NCI-H510A (cell line): Measurements from ENCODE around the gene MAGEA11.
"Not testable (repeated sequence)": the region's sequence is repeated elsewhere in the genome, so short reads cannot be mapped to it uniquely, and the experiment has no call there.

Experiments used
- DNase-seq: peaks from one replicate; lab custom pipeline; 2025; lab: John Stamatoyannopoulos, UW

MAGEA11 gene

DNA sequence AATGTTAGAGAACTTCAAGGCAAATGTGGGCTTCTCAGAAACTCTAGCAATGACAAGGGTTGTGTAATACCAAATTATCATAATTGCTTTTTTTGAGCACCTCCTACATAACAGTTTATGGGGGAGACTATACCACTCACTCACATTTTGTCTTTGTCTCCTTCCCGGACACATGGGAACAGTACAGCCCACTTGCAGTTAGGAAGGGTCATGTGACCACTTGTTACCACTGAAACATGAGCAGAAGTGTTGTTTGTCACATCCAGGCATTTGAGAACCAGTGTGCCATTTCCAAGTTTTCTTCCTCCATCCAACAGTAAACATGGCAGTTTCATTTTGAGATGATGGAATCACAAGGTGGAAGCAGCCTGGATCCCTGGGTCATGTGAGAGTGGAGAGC, 6.9 kb downstream of the MAGEA11 start:
- no peak for DNase-seq

GRCh38 chrX:149720021-149720689, 8.3 kb downstream of the MAGEA11 start:
- DNase-seq, result no peak

DNA sequence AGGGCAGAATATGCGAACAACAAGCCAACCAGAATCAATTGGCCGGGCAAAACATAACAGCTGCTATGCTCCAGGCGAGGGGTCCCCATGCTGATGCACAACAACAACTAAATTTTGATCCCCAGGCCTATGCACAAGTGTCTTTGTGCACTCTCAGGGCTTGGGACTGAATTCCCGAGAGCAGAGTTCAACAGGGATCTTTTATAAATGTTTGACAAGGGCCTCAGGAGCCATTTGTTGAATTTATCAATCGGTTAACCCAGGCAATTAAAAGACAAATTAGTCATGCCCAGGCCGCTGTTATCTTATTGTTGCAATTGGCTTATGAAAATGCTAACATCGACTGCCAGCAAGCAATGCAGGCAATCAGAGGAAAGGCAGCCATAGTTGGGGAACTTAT, 9.4 kb downstream of the MAGEA11 start:
- not testable (repeated sequence) for DNase-seq

DNA sequence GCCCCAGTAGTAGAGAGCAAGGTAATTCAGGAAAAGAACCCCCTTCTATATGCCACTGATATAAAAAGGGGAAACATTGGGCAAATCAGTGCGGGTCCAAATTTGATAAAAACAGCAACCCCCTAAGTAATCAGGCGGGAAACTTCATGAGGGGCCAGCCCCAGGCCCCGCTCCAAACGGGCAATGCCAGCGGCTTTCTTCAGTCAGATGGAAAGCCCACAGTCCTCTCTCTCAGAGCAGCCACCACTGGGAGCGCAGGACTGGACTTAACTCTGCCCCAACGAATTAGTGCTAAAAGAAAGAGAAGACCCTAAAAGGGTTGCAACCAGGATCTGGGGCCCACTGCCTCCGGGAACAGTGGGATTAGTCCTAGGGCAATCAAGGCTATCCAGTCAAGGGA, 9.9 kb downstream of the MAGEA11 start:
- no peak for DNase-seq

- not testable (repeated sequence) for DNase-seq
Observed at GRCh38 chrX:149723583-149724118, 11.8 kb downstream of the MAGEA11 start.

DNA sequence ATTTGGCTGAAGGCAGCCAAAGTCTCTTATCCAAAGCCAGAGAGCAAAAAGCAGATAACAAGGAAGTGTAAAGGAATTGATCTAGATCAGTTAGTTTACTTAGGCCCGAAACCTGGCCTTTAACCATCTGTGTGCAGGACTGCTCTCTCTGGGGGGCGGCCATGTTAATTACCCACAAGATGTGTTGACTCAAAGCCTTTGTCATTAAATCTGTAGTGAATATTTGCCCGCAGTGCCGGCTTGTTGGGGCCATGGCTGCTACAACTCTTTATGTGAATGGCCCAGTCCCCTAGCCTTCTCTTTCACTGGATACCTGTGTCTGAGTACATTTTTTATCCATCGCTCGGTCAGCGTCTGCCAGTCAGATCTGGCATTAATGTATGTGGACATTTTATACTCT, 15.4 kb downstream of the MAGEA11 start:
- not testable (repeated sequence) for DNase-seq

DNA sequence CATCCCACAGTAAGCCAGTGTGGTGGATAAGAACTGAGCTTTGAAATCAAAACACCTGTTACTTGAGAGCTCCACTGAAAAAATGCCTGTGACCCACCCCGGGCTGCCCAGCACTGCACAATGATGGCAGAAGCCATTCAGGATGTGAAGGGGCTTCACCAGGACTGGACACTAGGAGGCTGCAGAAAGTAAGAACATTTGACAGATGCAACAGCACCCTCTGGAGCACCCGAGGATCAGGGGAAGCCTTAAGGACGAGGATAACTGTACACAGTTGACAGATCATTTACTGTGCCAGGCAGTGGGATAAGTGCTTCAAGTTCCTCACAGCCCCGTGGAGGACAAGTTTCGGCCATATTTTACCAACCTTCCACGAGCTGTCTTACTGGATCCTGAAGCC, 30.4 kb downstream of the MAGEA11 start:
- DNase-seq, result not testable (repeated sequence)

DNA sequence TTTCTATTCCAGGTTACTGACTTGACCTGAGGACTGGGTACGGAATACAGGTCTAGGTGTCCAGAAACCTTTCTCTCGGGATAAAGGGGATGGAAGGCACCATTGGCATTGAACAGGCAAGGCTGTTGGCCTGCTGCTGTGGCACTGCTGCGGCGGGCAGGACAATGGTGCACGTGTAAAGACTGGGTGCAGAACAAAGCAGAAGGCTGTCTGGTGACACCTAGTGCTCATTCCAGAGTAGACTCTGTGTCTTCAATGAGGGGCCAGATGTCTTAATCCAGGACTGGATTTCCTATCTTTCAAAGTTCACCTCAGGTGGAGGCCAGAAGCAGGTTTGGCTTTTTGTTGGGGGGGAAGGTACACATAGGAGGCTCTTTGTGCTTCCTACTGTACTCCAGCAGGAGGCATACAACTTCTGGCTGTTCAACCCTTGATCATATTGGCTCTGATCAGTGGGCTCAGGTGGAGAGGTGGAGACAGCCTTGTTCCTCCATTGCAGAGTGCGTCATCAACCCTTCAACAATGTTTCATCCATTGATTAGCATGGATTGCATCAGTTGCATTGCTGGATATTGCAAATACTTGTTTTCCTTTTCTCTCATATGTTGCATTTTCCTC, 34.6 kb downstream of the MAGEA11 start:
- not testable (repeated sequence) for DNase-seq

DNA sequence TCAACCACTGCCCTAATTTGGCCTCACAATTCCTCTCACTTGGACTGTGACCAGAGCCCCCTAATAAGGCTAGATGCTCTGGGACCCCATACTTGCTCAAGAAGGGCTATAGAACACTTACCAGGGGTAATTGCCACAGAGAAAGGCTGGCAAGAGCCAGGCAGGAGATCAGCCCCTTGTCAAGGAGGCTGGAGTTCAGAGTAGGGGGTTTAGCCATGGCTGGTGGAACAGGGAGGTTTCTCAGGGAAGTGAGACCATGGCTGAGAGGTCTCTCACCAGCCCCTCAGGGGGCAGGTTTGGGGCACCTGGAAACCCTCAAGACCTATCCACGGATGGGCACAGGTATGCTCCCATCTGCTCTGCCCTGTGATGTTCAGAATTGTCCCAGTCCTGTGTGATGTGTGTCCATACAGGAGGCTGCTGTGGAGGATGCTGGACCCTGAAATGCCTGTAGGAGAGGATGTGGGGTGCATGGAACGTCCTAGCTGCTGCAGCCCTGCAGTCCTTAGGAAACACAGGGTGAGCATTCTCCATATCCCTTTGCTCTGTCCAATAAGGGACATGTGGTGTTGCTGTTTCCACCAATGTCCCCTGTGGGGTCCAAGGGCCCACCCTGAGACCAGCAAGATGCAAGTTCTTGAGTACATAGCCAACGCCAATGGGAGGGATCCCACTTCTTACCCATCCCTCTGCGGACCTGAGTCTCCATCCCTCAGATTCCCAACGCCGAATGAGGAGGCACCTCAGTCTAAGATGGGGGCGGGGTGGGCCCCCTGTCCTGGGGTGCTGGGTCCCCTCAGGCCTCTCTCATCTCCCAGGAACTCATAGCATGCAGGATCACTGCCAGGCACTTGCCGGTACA, 45.6 kb downstream of the MAGEA11 start:
- no peak for DNase-seq

- no peak for DNase-seq
Observed at GRCh38 chrX:149758068-149758714, 46.3 kb downstream of the MAGEA11 start.

DNA sequence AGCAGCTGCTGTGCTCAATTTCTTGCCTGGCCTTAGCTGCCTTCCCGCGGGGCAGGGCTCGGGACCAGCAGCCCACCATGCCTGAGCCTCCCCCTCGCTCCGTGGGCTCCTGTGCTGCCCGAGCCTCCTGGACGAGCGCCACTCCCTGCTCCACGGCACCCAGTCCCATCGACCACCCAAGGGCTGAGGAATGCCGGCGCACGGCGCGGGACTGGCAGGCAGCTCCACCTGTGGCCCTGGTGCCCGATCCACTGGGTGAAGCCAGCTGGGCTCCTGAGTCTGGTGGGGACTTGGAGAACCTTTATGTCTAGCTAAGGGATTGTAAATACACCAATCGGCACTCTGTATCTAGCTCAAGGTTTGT, 46.8 kb downstream of the MAGEA11 start:
- DNase-seq, result not testable (repeated sequence)

DNA sequence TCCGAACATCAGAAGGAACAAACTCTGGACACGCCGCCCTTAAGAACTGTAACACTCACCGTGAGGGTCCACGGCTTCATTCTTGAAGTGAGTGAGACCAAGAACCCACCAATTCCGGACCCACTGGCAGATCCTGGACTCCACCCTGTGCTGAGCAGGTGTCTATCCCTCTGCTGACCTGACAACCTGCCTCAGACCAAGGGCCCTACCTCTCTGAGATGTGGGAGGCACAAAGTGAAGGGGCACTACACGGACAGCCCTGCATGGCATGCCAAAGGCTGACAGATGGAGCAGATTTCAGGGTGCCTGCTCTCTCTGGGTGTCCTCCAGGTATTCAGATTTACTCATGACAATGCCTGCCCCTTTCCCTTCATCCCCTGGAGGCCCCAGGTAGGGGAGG, 48.0 kb downstream of the MAGEA11 start:
- DNase-seq, result no peak

- DNase-seq, result no peak
Observed at GRCh38 chrX:149760965-149761364, 49.1 kb downstream of the MAGEA11 start.

GRCh38 chrX:149761858-149762674, 50.2 kb downstream of the MAGEA11 start:
- not testable (repeated sequence) for DNase-seq

DNA sequence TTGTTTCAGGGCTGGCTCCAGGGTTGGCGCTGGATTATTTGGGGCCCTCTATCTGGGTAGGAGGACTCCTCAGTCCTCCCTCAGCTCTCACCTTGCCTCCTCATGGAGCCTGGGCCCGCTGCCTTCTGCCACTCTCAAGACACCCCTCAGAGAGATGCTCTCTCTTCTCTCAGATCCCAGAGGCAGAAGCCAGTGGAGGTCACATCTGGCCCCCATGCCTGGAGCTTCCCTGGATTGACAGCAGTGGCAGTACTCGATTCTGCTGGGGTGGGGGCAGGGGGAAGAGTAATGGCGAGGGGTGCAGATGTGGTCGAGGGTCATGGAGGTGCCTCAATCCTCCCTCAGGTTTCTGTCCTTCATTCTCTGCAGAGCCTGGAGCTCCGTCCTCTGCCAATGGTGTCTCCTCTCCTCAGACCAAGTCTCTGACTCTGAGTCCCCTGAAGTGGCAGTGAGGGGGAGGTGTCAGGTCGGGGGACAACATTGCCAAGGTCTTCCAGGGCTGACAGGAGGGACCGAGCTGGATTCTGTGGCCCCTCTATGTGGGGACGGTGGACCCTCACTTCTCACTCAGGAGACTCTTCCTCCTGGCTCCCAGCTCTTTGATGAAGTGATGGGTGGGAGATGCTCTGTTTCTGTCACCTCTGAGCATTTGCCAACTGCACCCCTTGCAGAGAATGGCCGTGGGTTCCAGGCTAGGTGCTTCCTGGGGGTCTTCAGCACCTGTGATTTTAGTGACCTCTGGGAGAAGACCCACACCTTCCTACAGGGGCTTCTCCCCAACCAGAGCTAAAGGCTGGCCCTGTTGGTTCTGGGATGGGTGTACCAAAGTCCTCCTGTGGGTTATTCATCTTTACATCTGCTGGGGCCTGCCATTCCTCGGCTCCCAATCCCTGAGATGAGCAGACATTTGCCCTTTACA, 51.1 kb downstream of the MAGEA11 start:
- DNase-seq, result no peak
